Measurements from ENCODE around the gene ZNF22.
"Not testable (repeated sequence)": the region's sequence is repeated elsewhere in the genome, so short reads cannot be mapped to it uniquely, and the experiment has no call there.

DNA sequence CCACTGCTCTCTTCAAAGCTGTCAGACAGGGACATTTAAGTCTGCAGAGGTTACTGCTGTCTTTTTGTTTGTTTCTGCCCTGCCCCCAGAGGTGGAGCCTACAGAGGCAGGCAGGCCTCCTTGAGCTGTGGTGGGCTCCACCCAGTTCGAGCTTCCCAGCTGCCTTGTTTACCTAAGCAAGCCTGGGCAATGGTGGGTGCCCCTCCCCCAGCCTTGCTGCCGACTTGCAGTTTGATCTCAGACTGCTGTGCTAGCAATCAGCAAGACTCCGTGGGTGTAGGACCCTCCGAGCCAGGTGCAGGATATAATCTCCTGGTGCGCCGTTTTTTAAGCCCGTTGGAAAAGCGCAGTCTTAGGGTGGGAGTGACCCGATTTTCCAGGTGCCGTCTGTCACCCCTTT, 13.8 kb downstream of the ZNF22 start:
- not testable (repeated sequence) for TF ChIP-seq POLR2AphosphoS5, POLR2A (IDR thresholded peaks at IDR 0.05; ENCODE audit: low read depth, low read length)

Data from GM12892 (cell line).